Activated CD4-positive, alpha-beta T cell treated with anti-CD3 and anti-CD28 coated beads for 36 hours (primary cell): ENCODE measurements around the gene SSC4D. TPM values are rescaled to one million over a fixed set of nuclear protein-coding genes. Genes with fewer than 3 reads are reported as not detected.

Source experiments
- total RNA-seq, 2 experiments: library from RNA; stranded (reverse); gene quantifications; one replicate each; pipeline ENCODE4 v1.2.3, GENCODE V29; 2021

SSC4D gene
- total RNA-seq, 2 experiments from 2014 or later = 0.79 to 0.91 TPM

Other genes with a start within 250 kb of the SSC4D start
- gene SRRM3, start 207.8 kb downstream of the SSC4D start, total RNA-seq = under 1 TPM in 1 of 2 experiments, not detected in 1; 0.09 TPM
- gene HSPB1, start 107.0 kb downstream of the SSC4D start, total RNA-seq = 100 to 1,000 TPM in 1 of 2 experiments, 10 to 100 TPM in 1; 71.1 to 127 TPM
- 100 to 1,000 TPM; 140 to 144 TPM for gene YWHAG, start 50.7 kb downstream of the SSC4D start, total RNA-seq
- gene ZP3, start 15.3 kb upstream of the SSC4D start, total RNA-seq = 1 to 10 TPM; 7.0 to 7.9 TPM
- gene DTX2, start 52.0 kb upstream of the SSC4D start, total RNA-seq = 10 to 100 TPM; 17.4 to 22.4 TPM
- gene UPK3B, start 100.9 kb upstream of the SSC4D start, total RNA-seq = 1 to 10 TPM in 1 of 2 experiments, under 1 TPM in 1; 0.46 to 1.1 TPM
- under 1 TPM in 1 of 2 experiments, not detected in 1; 0.18 TPM for gene SPDYE16, start 133.6 kb upstream of the SSC4D start, total RNA-seq
- gene POMZP3, start 217.6 kb upstream of the SSC4D start, total RNA-seq = 1 to 10 TPM; 9.0 to 9.9 TPM